ENCODE measurements around the gene ISG20.

ISG20 gene

DNA sequence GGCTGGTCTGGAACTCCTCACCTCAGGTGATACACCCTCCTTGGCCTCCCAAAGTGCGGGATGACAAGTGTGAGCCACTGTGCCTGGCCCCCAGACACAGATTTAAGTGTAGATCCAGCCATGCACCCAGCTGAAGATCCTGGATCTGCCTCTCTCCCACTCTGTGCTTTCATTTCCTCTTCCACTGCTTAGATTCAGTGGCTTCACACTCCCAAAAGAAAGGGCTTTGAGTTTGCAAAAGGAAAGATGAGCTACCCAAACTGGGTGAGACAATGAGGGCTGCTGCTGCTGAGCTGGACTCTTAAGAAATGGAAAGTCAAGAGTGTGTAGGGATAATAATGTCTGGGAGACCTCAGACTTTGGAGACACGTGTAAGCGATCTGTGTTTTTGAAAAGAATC is 45.5 kb downstream of the ISG20 start:
- no peak for DNase-seq (ENCODE audit: low read depth, low spot score)

DNA sequence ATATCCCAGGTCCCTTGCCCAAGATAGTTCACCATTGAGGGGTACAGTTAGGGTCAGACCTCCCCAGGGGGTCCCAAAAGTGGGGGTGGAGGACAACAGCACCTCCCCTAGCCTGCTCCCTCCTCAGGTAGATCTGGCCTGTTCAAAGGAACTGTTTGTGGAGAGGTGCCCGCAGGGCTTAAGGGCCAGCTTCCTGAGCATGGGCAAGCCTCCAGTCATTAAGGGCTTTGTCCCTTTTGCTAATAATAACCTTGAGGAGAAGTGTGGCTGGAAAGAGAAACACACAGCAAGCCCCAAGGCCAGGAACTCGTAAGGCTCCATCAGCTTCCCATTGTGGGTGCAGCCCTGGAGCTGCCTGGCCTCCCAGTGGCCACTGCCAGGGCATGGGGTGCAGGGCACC is 47.4 kb downstream of the ISG20 start:
- no peak for DNase-seq (ENCODE audit: low read depth, low spot score)

DNA sequence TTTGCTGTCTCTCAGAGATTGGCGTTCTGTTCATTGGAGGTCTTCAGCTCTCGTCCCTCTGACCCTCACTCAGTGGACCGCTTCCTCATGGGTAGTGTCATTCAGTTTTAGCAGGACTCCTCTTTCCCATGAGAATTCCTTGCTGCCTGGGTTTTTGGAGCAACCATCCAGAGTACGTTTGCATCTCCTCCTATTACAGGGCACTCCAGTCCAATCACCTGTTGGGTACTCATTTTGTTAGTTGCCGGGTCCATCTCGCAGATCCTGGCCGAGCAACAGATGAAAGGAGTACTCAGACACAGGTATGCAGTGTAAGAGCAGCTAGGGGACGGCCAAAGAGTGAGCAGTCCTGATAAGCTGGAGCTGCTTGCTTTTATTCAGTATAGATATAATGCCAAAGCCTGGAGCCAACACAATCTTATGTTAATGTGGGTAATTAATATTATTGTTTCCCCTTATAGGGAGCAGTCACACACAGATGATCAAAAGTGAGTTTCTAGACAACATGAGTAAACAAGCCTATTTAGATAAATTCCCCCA is 49.6 kb downstream of the ISG20 start:
- DNase-seq (ENCODE audit: low read depth, low spot score), result no peak

DNA sequence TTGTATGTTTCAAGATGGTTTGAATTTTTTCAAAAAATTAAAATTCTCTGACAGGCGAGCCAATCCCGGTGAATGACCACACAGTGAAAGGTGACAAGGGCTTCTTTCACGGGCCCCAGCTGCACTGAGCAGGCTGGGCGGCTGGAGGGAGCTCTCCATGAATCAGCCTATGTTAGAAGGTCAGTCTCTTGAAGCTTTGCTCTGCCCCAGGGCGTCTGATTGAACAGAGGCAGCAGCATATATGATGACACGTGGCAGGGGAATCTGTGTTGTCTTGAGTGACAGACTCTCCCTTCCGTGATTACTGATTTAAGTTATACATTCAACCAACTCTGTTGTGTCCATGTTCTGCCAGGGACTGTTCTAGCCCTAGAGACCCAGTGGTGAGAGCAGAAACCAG is 51.5 kb downstream of the ISG20 start:
- no peak for DNase-seq (ENCODE audit: low read depth, low spot score)

DNA sequence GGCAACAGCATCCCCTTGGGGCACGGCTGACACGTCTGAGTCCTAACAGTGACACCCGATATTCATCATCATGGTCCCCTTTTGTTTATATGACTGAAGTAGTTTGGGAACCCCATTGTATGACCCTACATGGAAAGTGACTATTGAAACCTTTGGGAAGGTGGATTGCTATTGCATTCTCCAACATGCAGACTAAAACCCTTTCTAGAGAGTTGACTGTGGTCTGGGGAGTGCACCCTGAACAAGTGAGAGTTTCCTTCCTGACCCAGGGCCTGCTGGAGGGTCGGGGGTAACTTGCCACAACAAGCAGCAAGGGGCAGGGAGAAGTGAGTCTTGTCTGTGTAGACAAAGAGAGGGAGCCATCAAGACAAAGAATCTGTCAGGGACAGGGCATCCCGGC is 54.4 kb downstream of the ISG20 start:
- DNase-seq (ENCODE audit: low read depth, low spot score), result no peak

DNA sequence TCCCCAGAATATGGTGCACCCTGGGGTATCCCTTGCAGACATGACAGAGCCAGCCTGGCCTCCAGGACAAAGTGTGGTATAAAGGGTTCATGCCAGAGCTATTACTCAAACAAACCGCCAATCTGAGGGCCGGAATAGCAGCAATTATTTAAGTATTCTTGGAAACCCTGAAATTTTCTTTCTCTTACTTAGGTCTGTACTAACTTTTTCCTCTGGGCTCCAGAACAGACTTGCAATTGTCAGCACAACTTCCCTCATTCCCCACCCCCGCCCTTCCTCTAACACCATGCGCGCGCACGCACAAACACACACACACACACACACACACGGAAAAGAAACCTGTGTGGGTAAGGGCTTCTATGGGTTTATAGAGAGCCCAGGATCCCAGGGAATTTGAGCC is 56.3 kb downstream of the ISG20 start:
- no peak for DNase-seq (ENCODE audit: low read depth, low spot score)

DNA sequence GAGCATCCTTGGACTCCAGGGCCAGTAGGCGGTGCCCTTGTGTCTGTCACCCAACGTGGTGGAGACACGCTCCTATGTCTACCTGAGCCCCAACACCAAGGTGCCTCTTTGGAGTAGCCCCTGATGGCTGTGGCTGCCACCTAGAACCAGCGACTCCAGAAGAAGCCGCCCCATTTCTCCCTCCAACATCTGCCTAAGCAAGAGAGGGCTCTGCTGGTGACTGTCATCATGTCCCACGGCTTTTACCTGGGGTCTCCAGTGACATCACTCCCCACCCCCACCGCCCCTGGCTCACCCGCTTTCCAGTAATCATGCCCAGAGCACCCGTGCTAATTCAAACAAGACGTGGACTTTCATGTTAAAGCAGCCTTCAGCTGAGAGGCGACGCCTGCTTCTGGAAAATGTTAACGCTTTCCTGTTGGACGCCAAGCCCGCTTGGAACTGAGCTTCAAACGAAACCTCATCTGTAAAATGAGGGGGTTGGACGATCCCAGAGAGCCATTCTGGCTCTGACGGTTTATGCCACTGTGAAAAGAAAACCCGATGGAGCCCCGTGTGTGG is 57.0 kb downstream of the ISG20 start:
- no peak for DNase-seq (ENCODE audit: low read depth, low spot score)

DNA sequence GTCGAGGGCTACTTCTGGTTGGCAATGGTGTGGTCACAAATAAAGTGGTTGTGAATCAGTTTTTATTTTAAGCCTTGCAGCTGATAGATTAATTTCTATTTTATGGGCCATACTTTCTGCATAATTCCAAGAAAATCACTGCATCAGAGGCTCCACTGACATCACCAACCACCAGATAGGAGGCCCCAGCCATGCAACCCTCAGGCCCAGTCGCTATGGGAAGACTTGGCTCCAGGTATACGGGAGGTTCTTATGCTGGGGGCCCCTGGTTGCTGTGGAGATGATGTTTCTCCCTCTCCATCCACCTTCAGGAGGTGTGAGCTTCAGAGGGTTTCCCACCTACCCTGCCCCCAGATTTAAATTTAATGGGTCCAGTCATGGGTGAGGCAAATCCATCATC is 57.4 kb downstream of the ISG20 start:
- no peak for DNase-seq (ENCODE audit: low read depth, low spot score)

DNA sequence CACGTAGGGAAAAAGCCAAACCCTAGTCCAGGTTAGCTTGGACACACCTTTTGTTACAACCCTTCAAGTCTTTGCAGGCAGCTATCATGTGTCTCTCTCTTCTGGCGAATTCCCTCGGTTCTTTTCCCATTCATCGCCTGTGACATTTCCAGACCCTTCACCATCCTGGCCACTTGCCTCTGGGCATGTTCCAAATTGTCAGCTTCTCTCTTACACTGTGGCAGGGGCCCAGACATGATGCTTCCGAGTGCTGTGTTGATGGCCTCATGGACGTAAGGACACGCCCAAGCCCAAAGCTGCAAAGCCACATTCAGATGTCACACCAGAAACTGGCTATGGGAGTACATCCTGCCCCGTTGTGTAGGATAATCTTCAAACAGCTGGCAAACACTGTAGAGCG is 58.5 kb downstream of the ISG20 start:
- DNase-seq (ENCODE audit: low read depth, low spot score), result no peak

DNA sequence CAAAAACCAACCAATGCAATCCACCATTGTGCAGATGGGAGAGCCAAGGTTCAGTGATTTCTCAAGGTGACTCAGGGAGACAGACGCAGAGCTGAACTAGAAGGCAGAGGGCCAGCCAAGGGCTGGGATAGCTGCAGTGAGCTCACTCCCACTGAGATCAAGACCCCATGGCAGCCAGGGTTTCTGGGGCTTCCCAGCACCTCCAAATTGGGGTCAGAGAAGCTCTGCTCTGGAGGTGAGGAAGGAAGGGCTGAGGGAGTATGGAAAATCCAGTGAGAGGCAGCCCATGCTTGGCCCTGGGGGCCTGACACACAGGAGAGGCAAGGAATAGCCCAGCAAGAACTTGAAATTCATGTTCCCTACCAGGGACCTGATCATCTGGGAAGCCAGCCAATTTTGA is 61.0 kb downstream of the ISG20 start:
- DNase-seq (ENCODE audit: low read depth, low spot score), result no peak

DNA sequence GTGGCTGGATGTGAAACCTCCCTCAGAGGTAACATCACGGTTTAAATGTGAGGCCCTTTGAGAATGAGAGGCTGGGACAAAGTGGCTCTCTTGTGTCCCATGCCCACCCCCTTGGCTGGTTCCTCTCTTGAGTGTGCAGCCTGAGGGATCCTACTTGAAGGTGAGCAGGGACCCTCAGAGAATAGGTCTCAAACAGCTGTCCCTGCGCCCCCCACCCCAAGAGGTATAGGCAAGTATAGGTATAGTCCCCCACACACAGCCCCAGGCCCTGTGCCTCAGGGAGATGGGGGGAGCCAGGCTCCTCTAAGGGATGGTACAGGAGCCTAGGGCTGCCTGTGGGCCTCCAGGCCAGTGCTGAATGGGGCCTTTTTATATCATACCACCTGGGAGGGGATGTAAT is 61.9 kb downstream of the ISG20 start:
- DNase-seq (ENCODE audit: low read depth, low spot score), result no peak

DNA sequence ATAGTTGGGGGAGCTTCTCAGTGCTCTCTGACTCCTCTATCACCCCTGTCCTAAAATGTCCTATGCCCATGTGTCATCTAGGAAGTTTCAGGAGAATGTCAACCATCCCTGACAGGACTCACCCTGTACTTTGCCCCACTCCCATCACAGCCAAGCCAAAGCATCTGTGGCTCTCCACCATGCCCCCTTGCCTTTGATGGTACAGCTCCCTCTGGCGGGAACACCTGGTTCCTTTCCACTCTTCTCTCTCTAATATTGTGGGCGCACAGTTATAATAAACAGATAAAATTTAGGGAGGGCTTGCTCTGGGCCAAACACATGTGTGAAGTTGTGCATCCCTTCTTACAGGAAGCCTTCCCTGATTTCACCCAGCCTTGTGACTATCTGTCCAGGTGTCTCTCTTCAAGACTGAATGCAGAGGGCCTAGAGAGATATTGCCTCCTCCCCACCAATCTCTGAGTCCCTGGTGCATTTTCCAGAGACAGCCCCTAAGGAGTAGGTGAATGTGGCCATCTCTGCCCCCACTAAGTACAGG is 62.8 kb downstream of the ISG20 start:
- DNase-seq (ENCODE audit: low read depth, low spot score), result no peak

DNA sequence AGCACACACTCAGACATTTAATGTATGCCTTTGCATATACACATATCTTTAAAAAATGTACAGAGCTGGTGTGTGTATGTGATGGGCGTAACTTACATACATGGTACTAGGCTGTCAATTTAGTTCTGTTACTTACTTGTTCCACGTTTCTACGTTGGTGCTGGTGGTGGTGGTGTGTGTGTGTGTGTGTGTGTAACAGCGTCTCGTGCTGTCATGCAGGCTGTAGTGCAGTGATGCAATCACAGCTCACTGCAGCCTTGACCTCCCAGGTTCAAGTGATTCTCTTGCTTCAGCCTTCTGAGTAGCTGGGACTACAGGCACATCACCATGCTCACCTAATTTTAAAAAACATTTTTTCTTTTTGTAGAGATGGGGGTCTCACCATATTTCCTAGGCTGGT is 64.2 kb downstream of the ISG20 start:
- DNase-seq (ENCODE audit: low read depth, low spot score), result no peak

DNA sequence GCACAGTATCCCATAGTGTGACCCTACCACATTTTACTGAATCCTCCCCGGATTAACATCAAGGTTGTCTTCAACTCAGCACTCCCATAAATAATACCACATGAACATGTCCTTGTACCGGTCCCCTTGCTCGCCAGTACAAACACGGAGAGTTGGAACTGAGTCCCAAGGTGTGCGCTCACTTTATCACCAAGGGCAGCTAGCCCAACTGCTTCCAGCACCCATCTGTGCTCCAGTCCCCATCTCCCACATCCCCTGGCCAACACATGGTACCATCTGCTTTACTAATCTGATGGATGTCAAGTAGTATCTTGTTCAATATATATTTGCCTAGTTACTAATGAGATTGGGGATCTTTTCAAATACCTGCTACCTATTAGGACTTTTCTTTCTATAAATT is 64.7 kb downstream of the ISG20 start:
- no peak for DNase-seq (ENCODE audit: low read depth, low spot score)

DNA sequence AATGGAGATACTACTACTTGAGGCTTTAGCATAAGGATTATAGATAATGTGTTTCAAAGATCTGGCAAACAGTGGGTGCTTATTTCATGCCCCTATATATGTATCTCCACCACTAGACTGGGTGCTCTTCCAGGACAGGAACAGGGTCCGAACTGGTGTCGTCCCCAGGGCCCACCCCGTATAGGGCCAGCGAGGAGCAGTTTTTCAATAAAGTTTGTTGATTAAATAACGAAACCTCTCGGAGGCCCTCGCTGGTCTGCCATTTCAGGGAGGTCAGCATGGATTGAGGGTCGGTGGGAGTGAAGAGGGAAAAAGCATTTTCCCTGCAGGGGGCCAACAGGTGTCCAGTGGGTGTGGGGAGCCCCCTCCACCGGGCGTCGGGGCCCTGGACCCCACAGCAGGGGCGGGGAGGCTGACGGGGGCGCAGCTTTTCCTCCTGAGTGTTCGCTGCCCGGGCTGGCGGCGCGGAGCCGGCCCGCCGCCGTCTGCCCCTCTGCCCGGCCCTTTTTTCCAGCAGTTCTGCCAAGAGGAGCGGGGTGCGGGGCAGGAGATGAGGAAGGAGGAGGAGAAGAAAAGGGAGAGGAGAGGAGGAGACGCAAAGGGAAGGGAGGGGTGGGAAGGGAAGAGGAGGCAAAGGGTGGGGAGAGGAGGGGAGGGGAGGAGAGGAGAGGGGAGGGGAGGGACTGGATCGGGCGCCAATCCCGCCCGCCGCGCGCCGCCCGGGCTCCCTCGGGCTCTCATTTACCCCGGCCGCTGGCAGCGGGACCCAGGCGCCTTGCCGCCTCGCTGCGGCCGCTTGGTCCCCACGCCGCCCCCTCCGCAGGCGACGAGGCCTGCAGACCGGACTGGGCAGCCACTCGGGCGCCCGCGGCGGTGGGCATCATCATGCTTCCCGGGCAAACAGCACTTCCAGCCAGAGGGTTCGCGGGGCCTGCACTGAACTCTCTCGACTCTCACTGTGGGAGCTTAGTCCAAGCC is 66.3 kb downstream of the ISG20 start:
- no peak for DNase-seq (ENCODE audit: low read depth, low spot score)

DNA sequence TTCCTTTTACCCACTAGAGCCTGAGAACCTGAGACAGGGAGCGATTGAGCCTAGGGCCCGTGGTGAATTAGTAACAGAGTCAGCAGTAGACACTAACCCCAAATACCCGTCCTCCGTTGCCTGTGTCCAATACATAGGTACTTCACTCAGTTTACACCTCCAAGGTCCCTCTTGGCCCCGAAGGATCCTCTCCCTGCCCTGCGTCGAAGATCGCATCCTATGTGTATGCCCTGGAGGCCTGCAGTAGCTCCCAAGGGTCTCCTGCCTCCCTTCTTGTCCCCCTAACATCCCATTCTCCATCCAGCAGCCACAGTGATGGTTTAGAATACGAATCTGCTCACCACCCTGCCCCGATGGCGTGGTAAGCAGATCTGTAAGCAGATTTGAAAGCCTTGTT is 67.0 kb downstream of the ISG20 start:
- no peak for DNase-seq (ENCODE audit: low read depth, low spot score)

Measured in brain pericyte (primary cell).